ENCODE results near the gene L3MBTL3. TPM values are rescaled to one million over a fixed set of nuclear protein-coding genes. Genes with fewer than 3 reads are reported as not detected.

The L3MBTL3 gene
- total RNA-seq, 1 experiment from 2014 or later, result 14.3 TPM

DNA sequence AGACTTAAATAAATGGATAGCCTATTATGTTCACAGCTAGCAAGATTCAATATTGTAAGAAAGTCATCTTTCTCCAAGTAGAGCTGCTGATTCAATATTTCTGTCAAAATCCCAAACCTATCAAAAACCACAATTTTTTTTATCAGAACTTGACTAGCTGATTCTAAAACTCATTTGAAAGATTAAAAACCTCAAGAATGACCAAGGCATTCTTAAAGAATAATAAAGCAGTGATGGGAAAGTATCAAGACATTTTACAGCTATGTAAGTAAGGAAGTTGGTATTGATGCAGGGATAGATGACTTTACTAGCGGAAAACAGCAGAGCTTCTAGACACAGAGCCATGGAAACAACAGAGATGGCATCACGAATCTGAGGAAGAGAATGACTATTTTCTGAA is 139.7 kb downstream of the L3MBTL3 start:
- H3K36me3 ChIP-seq (ENCODE audit: control insufficient read depth, insufficient read depth, low read length), result no peaks in the 10 kb centered on the region
- intact Hi-C loops (cut with micrococcal nuclease; ENCODE audit: unreplicated experiment), result no loop called here
- Mint-ChIP-seq H3K4me1 (ENCODE audit: low read depth, unreplicated experiment) (no peaks in the 10 kb centered on the region), H3K4me3 (ENCODE audit: unreplicated experiment) (no peak overlapping the region), H3K27me3 (ENCODE audit: insufficient read depth, unreplicated experiment) (no peaks in the 10 kb centered on the region), H3K27ac (ENCODE audit: unreplicated experiment) (no peak overlapping the region), H3K36me3 (ENCODE audit: insufficient read depth, unreplicated experiment) (no peaks in the 10 kb centered on the region), H3K9me3 (ENCODE audit: unreplicated experiment) (no peaks in the 10 kb centered on the region)
- no peak for DNase-seq
- TF ChIP-seq, protein P1, sequence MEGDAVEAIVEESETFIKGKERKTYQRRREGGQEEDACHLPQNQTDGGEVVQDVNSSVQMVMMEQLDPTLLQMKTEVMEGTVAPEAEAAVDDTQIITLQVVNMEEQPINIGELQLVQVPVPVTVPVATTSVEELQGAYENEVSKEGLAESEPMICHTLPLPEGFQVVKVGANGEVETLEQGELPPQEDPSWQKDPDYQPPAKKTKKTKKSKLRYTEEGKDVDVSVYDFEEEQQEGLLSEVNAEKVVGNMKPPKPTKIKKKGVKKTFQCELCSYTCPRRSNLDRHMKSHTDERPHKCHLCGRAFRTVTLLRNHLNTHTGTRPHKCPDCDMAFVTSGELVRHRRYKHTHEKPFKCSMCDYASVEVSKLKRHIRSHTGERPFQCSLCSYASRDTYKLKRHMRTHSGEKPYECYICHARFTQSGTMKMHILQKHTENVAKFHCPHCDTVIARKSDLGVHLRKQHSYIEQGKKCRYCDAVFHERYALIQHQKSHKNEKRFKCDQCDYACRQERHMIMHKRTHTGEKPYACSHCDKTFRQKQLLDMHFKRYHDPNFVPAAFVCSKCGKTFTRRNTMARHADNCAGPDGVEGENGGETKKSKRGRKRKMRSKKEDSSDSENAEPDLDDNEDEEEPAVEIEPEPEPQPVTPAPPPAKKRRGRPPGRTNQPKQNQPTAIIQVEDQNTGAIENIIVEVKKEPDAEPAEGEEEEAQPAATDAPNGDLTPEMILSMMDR (IDR thresholded peaks at IDR 0.05; ENCODE audit: insufficient read depth in 1 of 2, low read depth in 1 of 2, low read length in 1 of 2, severe bottlenecking in 1 of 2, unreplicated experiment in 1 of 2), result no peak
- ChIA-PET POLR2A (no interaction called here), CTCF (interaction anchor here (0.7 kb wide), 1 partner anchor 1786 kb away, joined by 4 read pairs; no protein-coding TSS in a partner anchor)
- no peaks in the 10 kb centered on the region for H3K27me3 ChIP-seq (replicated peaks; ENCODE audit: control insufficient read depth, insufficient read depth, low read length)
- H3K4me1 ChIP-seq, result no peaks in the 10 kb centered on the region
- no TSS peak for BruUV-seq (replicated peaks)
- H3K9me3 ChIP-seq, result no peaks in the 10 kb centered on the region
- H3K4me3 ChIP-seq (ENCODE audit: low read depth, low read length), result no peak overlapping the region

DNA sequence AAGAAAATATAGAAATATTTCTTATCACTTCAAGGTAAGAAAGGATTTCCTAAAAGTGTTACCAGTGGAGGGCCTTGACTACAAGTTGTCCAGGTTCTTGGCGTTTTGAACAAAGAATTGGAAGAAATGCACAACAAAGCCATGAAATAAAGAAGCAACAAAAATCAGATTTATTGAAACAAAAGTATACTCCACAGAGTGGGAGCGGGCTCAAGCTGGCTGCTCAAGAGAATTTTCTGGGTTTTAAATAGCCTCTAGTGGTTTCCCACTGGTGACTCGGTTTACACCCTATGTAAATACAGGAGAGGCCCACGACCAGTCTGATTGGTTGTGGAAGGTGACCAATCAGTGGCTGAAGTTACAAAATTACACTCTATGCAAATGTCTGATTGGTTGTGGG is 140.2 kb downstream of the L3MBTL3 start:
- Histone ChIP-seq H3K4me1 (no peaks in the 10 kb centered on the region), H3K27me3 (replicated peaks; ENCODE audit: control insufficient read depth, insufficient read depth, low read length) (no peaks in the 10 kb centered on the region), H3K9me3 (no peaks in the 10 kb centered on the region), H3K4me3 (ENCODE audit: low read depth, low read length) (no peak overlapping the region), H3K36me3 (ENCODE audit: control insufficient read depth, insufficient read depth, low read length) (no peaks in the 10 kb centered on the region)
- no peak for DNase-seq
- no peaks in the 10 kb centered on the region for H3K9me3 Mint-ChIP-seq (ENCODE audit: unreplicated experiment)
- ChIA-PET CTCF (no interaction called here), POLR2A (no interaction called here)
- no peaks in the 10 kb centered on the region for H3K4me1 Mint-ChIP-seq (ENCODE audit: low read depth, unreplicated experiment)
- H3K36me3 Mint-ChIP-seq (ENCODE audit: insufficient read depth, unreplicated experiment), result no peaks in the 10 kb centered on the region
- TF ChIP-seq, protein P1 (IDR thresholded peaks at IDR 0.05; ENCODE audit: insufficient read depth in 1 of 2, low read depth in 1 of 2, low read length in 1 of 2, severe bottlenecking in 1 of 2, unreplicated experiment in 1 of 2), result no peak
- H3K27ac Mint-ChIP-seq (ENCODE audit: unreplicated experiment), result no peak overlapping the region
- H3K27me3 Mint-ChIP-seq (ENCODE audit: insufficient read depth, unreplicated experiment), result no peaks in the 10 kb centered on the region
- intact Hi-C loops (cut with micrococcal nuclease; ENCODE audit: unreplicated experiment), result no loop called here
- BruUV-seq (replicated peaks), result no TSS peak
- H3K4me3 Mint-ChIP-seq (ENCODE audit: unreplicated experiment), result no peak overlapping the region

DNA sequence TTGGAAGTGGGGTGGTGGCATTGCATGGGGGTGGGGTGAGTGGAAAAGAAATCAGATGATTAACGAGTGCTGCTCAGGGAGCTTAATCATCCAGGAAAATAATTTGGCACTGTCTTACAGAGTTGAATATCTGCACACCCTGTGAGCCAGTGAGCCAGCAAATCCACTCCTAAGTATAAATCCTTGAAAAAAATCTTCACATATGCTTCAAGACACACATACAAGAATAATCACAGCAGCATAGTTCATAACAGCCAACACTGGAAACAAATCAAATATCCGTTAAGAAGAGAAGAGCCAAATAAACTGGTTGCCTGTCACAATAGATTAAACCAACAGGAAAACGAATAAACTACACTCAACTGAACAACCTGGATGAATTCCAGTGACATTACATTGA is 141.6 kb downstream of the L3MBTL3 start:
- ChIA-PET POLR2A (no interaction called here), CTCF (no interaction called here)
- Histone ChIP-seq H3K4me1 (no peaks in the 10 kb centered on the region), H3K9me3 (no peaks in the 10 kb centered on the region), H3K4me3 (ENCODE audit: low read depth, low read length) (no peak overlapping the region), H3K27me3 (replicated peaks; ENCODE audit: control insufficient read depth, insufficient read depth, low read length) (no peaks in the 10 kb centered on the region), H3K36me3 (ENCODE audit: control insufficient read depth, insufficient read depth, low read length) (no peaks in the 10 kb centered on the region)
- DNase-seq, result no peak
- intact Hi-C loops (cut with micrococcal nuclease; ENCODE audit: unreplicated experiment), result no loop called here
- Mint-ChIP-seq H3K9me3 (ENCODE audit: unreplicated experiment) (no peaks in the 10 kb centered on the region), H3K27me3 (ENCODE audit: insufficient read depth, unreplicated experiment) (no peaks in the 10 kb centered on the region), H3K4me3 (ENCODE audit: unreplicated experiment) (no peak overlapping the region), H3K36me3 (ENCODE audit: insufficient read depth, unreplicated experiment) (no peaks in the 10 kb centered on the region), H3K4me1 (ENCODE audit: low read depth, unreplicated experiment) (no peaks in the 10 kb centered on the region), H3K27ac (ENCODE audit: unreplicated experiment) (no peak overlapping the region)
- TF ChIP-seq, protein P1 (IDR thresholded peaks at IDR 0.05; ENCODE audit: insufficient read depth in 1 of 2, low read depth in 1 of 2, low read length in 1 of 2, severe bottlenecking in 1 of 2, unreplicated experiment in 1 of 2), result no peak
- no TSS peak for BruUV-seq (replicated peaks)

Measured in Caco-2 (cell line).